Muscle layer of colon (tissue), 2 donors: ENCODE data around the gene MEGF10.
"Not testable (repeated sequence)": the region's sequence is repeated elsewhere in the genome, so short reads cannot be mapped to it uniquely, and the experiment has no call there.

ENCODE experiments used
- H3K27ac ChIP-seq: one replicate; pipeline ENCODE4 v1.7.0; 2013; ENCODE audit warnings: low read depth, mild to moderate bottlenecking, low read length, moderate library complexity
- H3K27me3 ChIP-seq, 2 donors: one replicate each; pipeline ENCODE4 v1.7.0; 2013; ENCODE audit warnings: low read length in 2 of 2, mild to moderate bottlenecking in 2 of 2; ENCODE audit not compliant: insufficient read depth in 2 of 2, control insufficient read depth in 1 of 2
- H3K36me3 ChIP-seq: one replicate; pipeline ENCODE4 v1.7.0; 2013; ENCODE audit warnings: mild to moderate bottlenecking, low read length; ENCODE audit not compliant: insufficient read depth
- H3K4me1 ChIP-seq: one replicate; pipeline ENCODE4 v1.7.0; 2013; ENCODE audit warnings: mild to moderate bottlenecking, low read length; ENCODE audit not compliant: insufficient read depth
- H3K4me3 ChIP-seq, 2 donors: one replicate each; pipeline ENCODE4 v1.7.0; 2013; ENCODE audit warnings: low read length in 2 of 2, low read depth in 1 of 2, mild to moderate bottlenecking in 1 of 2, moderate library complexity in 1 of 2
- H3K9ac ChIP-seq: one replicate; pipeline ENCODE4 v1.7.0; 2013; ENCODE audit warnings: low read length
- H3K9me3 ChIP-seq: one replicate; pipeline ENCODE4 v1.7.0; 2013; ENCODE audit warnings: mild to moderate bottlenecking, low read length
- donor health status: abdominal sarcoma.
- donor health status: Adenocarcinoma of cecum.

The MEGF10 gene

DNA sequence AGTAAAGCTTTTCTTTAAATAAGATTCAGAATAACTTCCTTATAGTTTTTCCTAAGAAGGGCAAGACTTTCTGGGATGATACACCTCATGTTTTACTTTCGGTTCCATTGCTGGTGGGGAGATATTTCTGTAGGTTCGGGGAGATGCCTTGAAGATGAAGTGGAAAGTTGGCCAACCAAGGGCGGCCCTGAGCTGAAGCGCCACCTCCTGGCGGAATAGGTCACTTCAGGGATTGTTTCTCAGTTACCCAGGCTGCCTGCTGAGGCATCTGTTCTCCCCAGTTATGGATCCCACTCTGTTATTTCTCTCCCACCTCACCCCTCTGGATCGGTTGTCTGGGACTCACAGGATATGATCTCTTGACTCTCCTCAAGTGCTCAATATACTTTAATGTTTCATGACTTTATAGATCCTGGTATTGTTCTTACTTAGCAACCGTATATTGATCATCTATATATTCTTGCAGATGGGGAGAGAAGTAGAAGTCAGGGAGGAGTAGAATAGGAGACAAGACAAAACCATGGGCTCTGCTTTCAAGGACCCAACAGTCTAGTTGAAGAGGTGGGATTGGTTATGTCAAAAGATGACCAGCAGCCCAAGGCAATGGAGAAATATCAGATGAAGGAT lies 23.4 kb downstream of the MEGF10 start:
- Histone ChIP-seq H3K27ac (no peak overlapping the region), H3K9me3 (no peaks in the 10 kb centered on the region), H3K27me3 (no peaks in the 10 kb centered on the region), H3K4me3 (no peak overlapping the region), H3K9ac (no peak overlapping the region), H3K36me3 (no peaks in the 10 kb centered on the region), H3K4me1 (no peaks in the 10 kb centered on the region)

DNA sequence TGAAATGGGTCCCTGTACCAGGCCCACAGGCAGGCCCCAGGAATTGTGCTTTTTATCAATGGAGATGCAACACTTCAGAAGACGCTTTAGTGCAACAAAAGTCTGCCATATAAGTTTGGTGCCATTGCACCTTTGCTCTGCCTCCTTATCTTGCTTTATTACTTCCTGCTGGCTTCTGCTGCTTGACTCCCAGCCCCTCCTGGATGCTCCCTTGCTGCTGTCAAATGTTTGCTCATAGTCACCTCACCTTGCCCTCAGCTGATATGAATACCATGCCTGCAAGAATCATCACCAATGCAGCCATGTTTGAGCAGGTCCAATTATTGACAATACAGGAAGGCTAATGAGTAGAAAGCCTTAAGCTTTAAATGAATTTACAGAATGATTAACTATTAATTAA lies 25.4 kb downstream of the MEGF10 start:
- Histone ChIP-seq H3K9ac (no peak overlapping the region), H3K4me1 (no peaks in the 10 kb centered on the region), H3K9me3 (no peaks in the 10 kb centered on the region), H3K36me3 (no peaks in the 10 kb centered on the region), H3K27ac (no peak overlapping the region), H3K27me3 (no peaks in the 10 kb centered on the region), H3K4me3 (no peak overlapping the region)

DNA sequence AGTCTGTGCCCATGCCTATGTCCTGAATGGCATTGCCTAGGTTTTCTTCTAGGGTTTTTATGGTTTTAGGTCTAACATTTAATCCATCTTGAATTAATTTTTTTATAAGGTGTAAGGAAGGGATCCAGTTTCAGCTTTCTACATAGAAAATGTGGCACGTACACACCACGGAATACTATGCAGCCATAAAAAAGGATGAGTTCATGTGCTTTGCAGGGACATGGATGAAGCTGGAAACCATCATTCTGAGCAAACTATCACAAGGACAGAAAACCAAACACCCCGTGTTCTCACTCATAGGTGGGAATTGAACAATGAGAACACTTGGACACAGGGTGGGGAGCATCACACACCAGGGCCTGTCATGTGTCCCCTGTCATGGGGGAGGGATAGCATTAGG lies 26.8 kb downstream of the MEGF10 start:
- H3K4me3 ChIP-seq, result not testable (repeated sequence)

DNA sequence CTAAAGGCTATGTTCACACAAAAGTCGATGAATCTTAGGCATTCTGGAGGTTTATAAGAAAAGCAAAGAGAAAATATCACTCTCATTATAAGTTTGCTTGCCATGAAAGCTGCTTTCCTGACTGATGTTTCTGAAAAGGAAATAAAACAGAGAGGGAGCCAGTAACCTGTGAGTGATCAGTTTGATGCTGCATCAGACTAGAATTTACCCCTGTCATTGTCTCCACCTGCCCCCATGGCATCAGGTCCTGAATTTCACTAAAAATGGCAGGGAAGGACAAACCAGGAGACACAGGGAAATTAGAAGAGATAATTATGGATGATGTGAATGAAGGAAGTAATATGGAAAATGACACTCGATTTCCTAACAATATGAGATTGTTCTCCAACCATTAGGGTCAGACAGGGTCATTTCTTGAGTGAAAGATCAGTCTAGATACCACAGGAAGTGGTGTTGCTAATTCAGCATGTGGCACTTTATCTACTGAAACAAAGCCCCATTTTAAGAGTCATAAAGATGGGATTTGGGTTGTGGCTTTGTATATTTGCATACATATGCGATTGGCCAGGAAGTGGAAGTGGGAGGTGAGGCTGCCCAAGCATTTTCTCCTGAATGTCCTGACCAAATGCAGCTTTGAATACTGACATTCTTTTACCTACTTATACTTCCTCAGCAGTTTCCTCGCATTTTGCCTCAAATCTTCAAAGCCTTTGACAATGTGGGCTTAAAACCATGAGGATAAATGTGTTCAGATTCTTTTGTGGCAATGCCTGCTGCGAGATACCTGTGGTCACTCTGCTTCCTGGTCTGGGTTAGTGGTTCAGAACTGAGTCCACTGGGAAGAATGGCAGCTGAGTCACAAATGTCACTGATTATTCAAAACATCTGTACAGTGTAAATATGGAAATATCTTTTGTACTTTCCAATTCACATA lies 29.7 kb downstream of the MEGF10 start:
- H3K4me1 ChIP-seq, result no peaks in the 10 kb centered on the region
- no peaks in the 10 kb centered on the region for H3K36me3 ChIP-seq
- no peak overlapping the region for H3K4me3 ChIP-seq
- H3K27ac ChIP-seq, result no peak overlapping the region
- H3K27me3 ChIP-seq, result no peaks in the 10 kb centered on the region
- no peak overlapping the region for H3K9ac ChIP-seq
- H3K9me3 ChIP-seq, result no peaks in the 10 kb centered on the region

More for the DNA sequence above, 26.8 kb downstream of the MEGF10 start:
- not testable (repeated sequence) for H3K9ac ChIP-seq, H3K4me1 ChIP-seq, H3K27ac ChIP-seq, H3K27me3 ChIP-seq, H3K9me3 ChIP-seq, H3K36me3 ChIP-seq

DNA sequence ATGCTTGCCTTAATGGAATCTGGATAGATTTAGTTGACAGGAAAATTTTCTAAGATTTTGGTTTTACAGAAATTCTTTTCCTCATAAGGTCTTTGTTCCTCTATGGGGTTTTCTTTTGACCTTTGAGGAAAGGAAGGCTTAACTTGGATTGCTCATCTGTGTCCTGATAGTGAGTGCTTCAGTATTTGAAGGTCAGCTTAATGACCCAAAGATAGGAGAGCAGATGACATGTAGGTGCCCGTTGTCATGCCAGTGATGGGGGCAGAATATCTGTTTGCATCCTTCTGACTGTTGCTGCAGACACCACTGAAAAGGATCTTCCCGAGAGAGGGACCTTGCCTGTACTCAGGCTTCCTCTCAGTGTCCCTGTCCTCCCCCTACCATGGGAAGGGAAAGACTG lies 30.9 kb downstream of the MEGF10 start:
- H3K27ac ChIP-seq, result no peak overlapping the region
- no peaks in the 10 kb centered on the region for H3K36me3 ChIP-seq
- no peaks in the 10 kb centered on the region for H3K4me1 ChIP-seq
- H3K4me3 ChIP-seq, result no peak overlapping the region
- H3K9ac ChIP-seq, result no peak overlapping the region
- no peaks in the 10 kb centered on the region for H3K9me3 ChIP-seq
- no peaks in the 10 kb centered on the region for H3K27me3 ChIP-seq

DNA sequence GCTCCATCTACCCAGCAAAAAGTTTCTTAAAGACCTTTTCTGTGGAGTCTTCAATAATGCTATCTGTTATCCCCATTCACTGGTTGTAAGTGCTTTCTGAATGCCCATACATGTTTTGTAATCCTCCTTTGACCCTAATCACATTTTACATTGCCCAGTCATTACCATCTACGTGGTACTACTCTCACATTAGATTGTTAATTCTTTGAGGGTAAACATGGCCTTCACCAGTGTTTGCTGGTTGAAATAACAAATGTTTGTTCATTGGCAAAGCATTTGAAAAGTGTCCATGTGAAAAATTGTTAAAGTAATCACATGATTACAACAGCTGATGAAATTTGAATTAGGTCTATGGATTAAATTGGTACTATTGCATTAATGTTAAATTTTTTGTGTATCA lies 31.8 kb downstream of the MEGF10 start:
- no peaks in the 10 kb centered on the region for H3K4me1 ChIP-seq
- no peaks in the 10 kb centered on the region for H3K27me3 ChIP-seq
- no peaks in the 10 kb centered on the region for H3K9me3 ChIP-seq
- no peak overlapping the region for H3K4me3 ChIP-seq
- H3K27ac ChIP-seq, result no peak overlapping the region
- H3K9ac ChIP-seq, result no peak overlapping the region
- no peaks in the 10 kb centered on the region for H3K36me3 ChIP-seq

DNA sequence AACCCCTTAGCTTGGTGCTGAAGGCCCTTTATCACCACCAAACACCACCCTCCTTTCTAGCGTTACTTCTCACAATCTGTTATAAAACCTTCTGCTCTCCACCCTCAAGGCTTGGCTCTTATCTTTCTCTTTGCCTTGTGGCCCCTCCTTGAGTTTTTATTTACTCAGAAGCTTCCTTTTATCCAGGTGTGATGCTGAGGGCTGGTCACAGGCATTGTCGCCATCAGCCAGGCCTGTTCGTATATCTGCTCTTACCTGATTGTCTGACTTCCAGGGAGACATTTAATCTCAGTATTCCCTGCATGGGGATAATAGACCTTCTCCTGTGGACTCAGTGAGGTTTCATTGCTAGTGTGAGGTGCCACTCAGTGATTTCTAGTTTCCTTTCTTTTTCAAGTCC lies 34.2 kb downstream of the MEGF10 start:
- H3K9me3 ChIP-seq, result no peaks in the 10 kb centered on the region
- no peak overlapping the region for H3K4me3 ChIP-seq
- H3K27ac ChIP-seq, result no peak overlapping the region
- no peaks in the 10 kb centered on the region for H3K27me3 ChIP-seq
- H3K36me3 ChIP-seq, result no peaks in the 10 kb centered on the region
- no peaks in the 10 kb centered on the region for H3K4me1 ChIP-seq
- no peak overlapping the region for H3K9ac ChIP-seq

DNA sequence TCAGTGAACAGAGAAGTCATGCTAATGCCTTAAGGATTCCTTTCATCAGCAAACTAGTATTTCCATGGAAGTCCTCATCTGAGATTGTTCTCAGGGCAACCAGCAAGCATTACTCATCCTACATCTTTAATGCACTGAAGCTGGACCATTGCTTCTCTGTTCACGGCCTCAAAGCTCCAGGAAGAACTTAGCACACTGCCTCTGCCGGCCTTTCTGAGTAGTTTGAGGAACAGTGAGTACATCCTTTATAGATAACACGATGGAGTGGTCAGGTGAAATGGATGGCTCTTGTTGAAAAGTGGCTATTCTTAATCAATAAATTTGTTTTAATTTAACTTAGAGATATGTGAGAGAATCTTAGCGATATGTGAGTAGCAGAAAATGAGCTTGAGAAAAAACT lies 35.8 kb downstream of the MEGF10 start:
- no peak overlapping the region for H3K4me3 ChIP-seq
- no peaks in the 10 kb centered on the region for H3K4me1 ChIP-seq

DNA sequence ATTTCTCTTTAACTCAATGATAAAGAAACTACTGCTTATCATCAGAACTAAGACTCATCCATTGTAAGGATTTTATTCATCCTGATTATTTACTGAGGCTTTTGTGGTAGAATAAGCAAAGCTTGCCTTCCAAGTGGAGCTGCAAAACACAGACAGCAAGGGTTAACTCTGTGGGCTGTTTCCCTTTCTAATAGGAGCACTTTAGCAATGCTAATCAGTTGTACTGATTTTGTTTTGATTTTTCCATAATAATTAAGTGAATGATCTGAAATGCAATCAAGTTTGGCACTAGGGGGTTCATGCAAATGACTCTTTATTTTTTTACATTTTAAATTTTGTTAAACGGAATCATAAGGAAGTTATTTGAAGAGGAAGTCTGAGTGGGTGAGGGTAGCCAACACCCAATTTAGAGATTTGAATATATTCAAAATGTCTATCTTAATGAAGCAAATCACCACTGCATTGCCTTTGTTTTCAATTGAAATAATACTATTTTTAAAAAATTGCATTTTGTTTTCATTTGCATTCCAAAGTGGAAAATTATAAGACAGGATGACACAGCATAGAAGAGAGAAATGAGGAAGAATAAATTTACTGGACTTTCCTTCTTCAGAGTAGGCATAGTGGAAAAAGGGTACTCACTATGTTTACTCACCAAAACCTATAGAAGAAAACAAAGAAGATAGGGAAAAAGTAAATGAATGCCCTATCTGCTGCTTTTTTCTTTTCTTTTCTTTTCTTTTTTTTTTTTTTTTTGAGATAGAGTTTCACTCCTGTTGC lies 36.6 kb downstream of the MEGF10 start:
- no peaks in the 10 kb centered on the region for H3K9me3 ChIP-seq
- H3K27ac ChIP-seq, result no peak overlapping the region
- no peaks in the 10 kb centered on the region for H3K4me1 ChIP-seq
- no peaks in the 10 kb centered on the region for H3K27me3 ChIP-seq
- H3K36me3 ChIP-seq, result no peaks in the 10 kb centered on the region
- H3K9ac ChIP-seq, result no peak overlapping the region
- no peak overlapping the region for H3K4me3 ChIP-seq

More for the DNA sequence above, 35.8 kb downstream of the MEGF10 start:
- no peaks in the 10 kb centered on the region for H3K9me3 ChIP-seq
- no peaks in the 10 kb centered on the region for H3K27me3 ChIP-seq
- H3K9ac ChIP-seq, result no peak overlapping the region
- H3K27ac ChIP-seq, result no peak overlapping the region
- no peaks in the 10 kb centered on the region for H3K36me3 ChIP-seq

DNA sequence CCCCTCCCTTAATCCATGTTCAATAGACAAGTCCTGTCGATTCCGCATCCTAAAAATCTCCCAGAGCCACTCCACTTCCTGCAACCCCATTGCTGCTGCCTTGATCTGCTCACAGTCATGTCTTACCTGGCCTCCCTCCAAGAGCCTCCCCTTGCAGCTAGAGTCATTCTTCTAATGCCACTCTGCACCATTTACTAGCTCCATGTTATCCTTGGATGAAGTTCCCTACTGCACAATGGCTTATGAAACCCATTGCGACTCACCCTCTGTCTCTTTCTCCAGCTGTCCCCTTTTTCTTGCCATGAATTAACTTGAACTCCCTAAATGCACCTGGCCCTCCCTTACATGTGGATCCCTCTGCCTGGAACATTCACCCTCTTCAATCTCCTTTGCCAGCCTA lies 39.5 kb downstream of the MEGF10 start:
- H3K27me3 ChIP-seq, result no peaks in the 10 kb centered on the region
- H3K4me3 ChIP-seq, result no peak overlapping the region
- no peak overlapping the region for H3K9ac ChIP-seq
- H3K36me3 ChIP-seq, result no peaks in the 10 kb centered on the region
- no peaks in the 10 kb centered on the region for H3K4me1 ChIP-seq
- no peak overlapping the region for H3K27ac ChIP-seq
- H3K9me3 ChIP-seq, result no peaks in the 10 kb centered on the region

DNA sequence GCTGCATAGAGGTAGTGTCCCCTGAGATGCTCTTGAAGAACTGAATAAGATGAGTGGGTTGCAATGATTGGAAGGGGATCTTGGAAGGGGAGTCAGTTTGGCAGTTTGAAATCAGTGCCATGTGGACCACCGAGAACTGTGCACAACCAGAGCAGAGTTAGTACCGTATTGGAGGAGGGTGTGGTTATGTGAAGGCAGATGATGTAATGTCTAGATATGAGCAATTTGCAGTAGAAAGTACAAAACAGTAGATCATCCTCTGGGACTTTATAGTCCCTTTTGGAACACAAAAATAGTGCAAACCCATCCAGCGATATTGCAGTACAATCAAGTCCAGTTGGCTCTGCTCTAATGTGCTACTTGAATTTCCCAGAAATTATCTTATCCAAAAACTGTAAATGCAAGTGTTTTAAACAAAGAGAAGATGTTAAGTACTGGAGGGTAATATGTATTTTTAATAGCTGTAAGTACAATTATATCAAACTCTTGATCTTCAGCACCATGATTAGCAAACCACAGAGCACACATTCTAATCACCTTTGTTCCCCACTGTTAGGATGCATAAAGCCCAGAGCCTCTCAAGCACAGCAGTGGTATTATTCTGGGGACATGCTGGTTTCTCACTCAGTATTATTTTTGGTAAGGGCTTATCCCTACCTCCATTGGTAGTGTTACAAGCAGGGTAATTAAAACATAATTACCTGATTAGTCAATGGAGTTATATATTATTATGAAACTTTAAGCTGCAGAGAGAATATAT lies 41.5 kb downstream of the MEGF10 start:
- H3K4me3 ChIP-seq, result no peak overlapping the region
- H3K4me1 ChIP-seq, result no peaks in the 10 kb centered on the region
- H3K9me3 ChIP-seq, result no peaks in the 10 kb centered on the region
- H3K27me3 ChIP-seq, result no peaks in the 10 kb centered on the region
- H3K9ac ChIP-seq, result no peak overlapping the region
- H3K27ac ChIP-seq, result no peak overlapping the region
- no peaks in the 10 kb centered on the region for H3K36me3 ChIP-seq
